ENCODE data around the gene MBOAT1.

Gene MBOAT1

DNA sequence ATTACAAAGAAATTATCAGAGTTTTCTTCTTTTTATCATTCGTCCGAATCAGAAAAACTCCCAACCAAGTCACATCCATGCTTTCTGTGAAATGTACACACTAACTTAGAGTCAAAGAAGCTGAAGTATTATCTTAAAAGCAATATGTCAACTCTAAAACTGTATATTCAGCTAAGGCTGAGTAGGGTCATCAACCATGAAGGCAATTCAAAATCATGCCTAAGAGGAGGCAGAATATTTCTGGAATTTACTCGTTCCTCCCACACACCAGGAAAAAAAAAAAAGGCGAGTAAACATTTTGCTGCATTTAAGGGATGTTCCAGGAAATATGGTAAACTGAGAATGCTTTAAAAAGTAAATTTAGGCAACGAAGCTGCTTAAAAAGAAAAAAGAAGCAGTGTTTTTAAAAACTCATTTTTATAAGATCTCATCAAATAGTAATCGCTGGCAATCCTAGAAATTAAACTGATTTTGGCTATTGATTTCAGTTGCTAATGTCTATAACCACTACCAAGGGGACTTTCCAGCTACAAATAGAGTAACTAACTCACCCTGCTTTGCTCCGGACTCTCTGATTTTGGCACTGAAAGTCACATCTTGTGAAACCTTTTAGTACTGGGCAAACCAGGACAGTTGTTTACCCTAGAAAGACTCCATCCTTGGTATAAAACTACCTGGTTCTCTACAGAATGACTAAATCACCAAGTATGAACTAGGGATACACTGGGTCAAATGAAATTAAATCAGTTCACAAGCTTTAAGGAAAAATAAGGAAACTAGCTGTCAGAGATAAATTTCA, 82.8 kb downstream of the MBOAT1 start:
- no peak overlapping the region for H3K4me3 ChIP-seq (replicated peaks; ENCODE audit: insufficient read depth, low read length)
- TF ChIP-seq POLR2AphosphoS5 (IDR thresholded peaks at IDR 0.05; ENCODE audit: low read depth) = no peak
- no peak for TF ChIP-seq GABPA (IDR thresholded peaks at IDR 0.05; ENCODE audit: low read depth)
- no peak for TF ChIP-seq CTCF (IDR thresholded peaks at IDR 0.05; ENCODE audit: insufficient read depth, low read length)
- TF ChIP-seq REST (IDR thresholded peaks at IDR 0.05; ENCODE audit: insufficient replicate concordance, low read depth) = no peak
- TF ChIP-seq SPI1 (IDR thresholded peaks at IDR 0.05; ENCODE audit: borderline replicate concordance, low read depth) = no peak
- DNase-seq (ENCODE audit: low read depth in 1 of 2, low spot score in 1 of 2) = no peak
- H3K27me3 ChIP-seq (ENCODE audit: insufficient read depth, poor library complexity, severe bottlenecking) = no peaks in the 10 kb centered on the region
- no peak overlapping the region for H3K27ac ChIP-seq (replicated peaks)

DNA sequence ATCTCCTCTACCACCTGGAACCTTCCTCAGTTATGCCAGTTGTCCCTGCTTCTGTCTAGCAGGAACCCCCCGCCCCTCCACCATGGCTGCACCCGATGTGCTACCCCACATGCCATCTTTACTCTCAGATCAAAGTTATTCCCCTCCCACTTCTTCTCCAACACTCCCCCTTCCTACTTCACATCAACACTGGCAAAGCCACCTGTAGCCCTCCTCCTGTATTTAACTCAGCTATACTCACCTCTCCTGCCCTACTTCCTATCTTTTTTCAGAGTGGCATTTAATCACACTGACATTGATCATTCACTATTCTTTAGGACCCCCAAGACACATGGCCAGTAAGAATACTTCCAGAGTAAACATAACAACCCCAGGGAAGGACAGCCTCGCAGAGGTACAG, 84.3 kb downstream of the MBOAT1 start:
- H3K27ac ChIP-seq (replicated peaks) = no peak overlapping the region
- H3K27me3 ChIP-seq (ENCODE audit: insufficient read depth, poor library complexity, severe bottlenecking) = no peaks in the 10 kb centered on the region
- no peak for TF ChIP-seq REST (IDR thresholded peaks at IDR 0.05; ENCODE audit: insufficient replicate concordance, low read depth)
- TF ChIP-seq POLR2AphosphoS5 (IDR thresholded peaks at IDR 0.05; ENCODE audit: low read depth) = no peak
- no peak for TF ChIP-seq GABPA (IDR thresholded peaks at IDR 0.05; ENCODE audit: low read depth)
- TF ChIP-seq SPI1 (IDR thresholded peaks at IDR 0.05; ENCODE audit: borderline replicate concordance, low read depth) = no peak
- no peak for TF ChIP-seq CTCF (IDR thresholded peaks at IDR 0.05; ENCODE audit: insufficient read depth, low read length)
- H3K4me3 ChIP-seq (replicated peaks; ENCODE audit: insufficient read depth, low read length) = no peak overlapping the region
- no peak for DNase-seq (ENCODE audit: low read depth in 1 of 2, low spot score in 1 of 2)

- H3K4me3 ChIP-seq (replicated peaks; ENCODE audit: insufficient read depth, low read length) = no peak overlapping the region
- H3K27ac ChIP-seq (replicated peaks) = no peak overlapping the region
- DNase-seq (ENCODE audit: low read depth in 1 of 2, low spot score in 1 of 2) = peak; percentile 10 to 51
- no peaks in the 10 kb centered on the region for H3K27me3 ChIP-seq (ENCODE audit: insufficient read depth, poor library complexity, severe bottlenecking)
- TF ChIP-seq CTCF (IDR thresholded peaks at IDR 0.05; ENCODE audit: insufficient read depth, low read length) (peak; percentile 94), SPI1 (IDR thresholded peaks at IDR 0.05; ENCODE audit: borderline replicate concordance, low read depth) (no peak), POLR2AphosphoS5 (IDR thresholded peaks at IDR 0.05; ENCODE audit: low read depth) (no peak)
Observed at GRCh38 chr6:20126789-20127653, 85.2 kb downstream of the MBOAT1 start.

Data from HL-60 (cell line).